IMR-90 (cell line): ENCODE results near the gene MCF2L. TPM values are rescaled to one million over a fixed set of nuclear protein-coding genes. Genes with fewer than 3 reads are reported as not detected.

Source experiments
- ATAC-seq: fragments of 200-7000 bp; cut with Tn5 transposase; 2 replicates; pipeline ENCODE4 v1.9.1; 2020; ENCODE audit warnings: low read depth, mild to moderate bottlenecking, moderate library complexity
- BruUV-seq: library from RNA; stranded (reverse); fragments of 400-500 nt; replicated peaks from 2 replicates; lab custom pipeline; 2021; lab: Mats Ljungman, UMichigan
- CTCF ChIA-PET: fragments of 300-600 bp; formaldehyde crosslinking; extraction: SDS; loops from one replicate; lab custom pipeline; 2021; ENCODE audit warnings: antibody characterized with exemption; lab: Yijun Ruan, JAX
- POLR2A ChIA-PET: fragments of 300-600 bp; sonication (Branson Sonifier 250); formaldehyde crosslinking; loops from one replicate; lab custom pipeline; 2022; ENCODE audit warnings: antibody characterized with exemption; ENCODE audit not compliant: unreplicated experiment; lab: Charles Lee
- DNase-seq: peaks from one replicate; pipeline ENCODE4 v3.0.0; 2013
- H2AFZ ChIP-seq: replicated peaks from 2 replicates; pipeline ENCODE3; 2013; ENCODE audit warnings: low read length, mild to moderate bottlenecking; ENCODE audit not compliant: poor library complexity
- H2AK5ac ChIP-seq: 2 replicates; pipeline ENCODE4 v1.6.1; 2013; ENCODE audit warnings: low read depth, low read length, inconsistent platforms
- H2AK9ac ChIP-seq: replicated peaks from 2 replicates; pipeline ENCODE3; 2013; ENCODE audit warnings: mild to moderate bottlenecking, low read depth, low read length, moderate library complexity; ENCODE audit not compliant: poor library complexity
- H2BK120ac ChIP-seq: 2 replicates; pipeline ENCODE4 v1.6.1; 2013; ENCODE audit warnings: low read depth, low read length, inconsistent platforms
- H2BK15ac ChIP-seq: 3 replicates; pipeline ENCODE4 v1.6.1; 2013; ENCODE audit warnings: low read depth, low read length, inconsistent platforms
- H2BK20ac ChIP-seq: 2 replicates; pipeline ENCODE4 v1.6.1; 2013; ENCODE audit warnings: low read depth, mild to moderate bottlenecking, inconsistent platforms, low read length, moderate library complexity
- H2BK5ac ChIP-seq: 2 replicates; pipeline ENCODE4 v1.6.1; 2013; ENCODE audit warnings: mild to moderate bottlenecking, low read depth, low read length, inconsistent platforms; ENCODE audit not compliant: poor library complexity, severe bottlenecking
- H3K14ac ChIP-seq: replicated peaks from 2 replicates; pipeline ENCODE4 v1.6.1; 2013; ENCODE audit warnings: low read depth, low read length, inconsistent platforms
- H3K18ac ChIP-seq: 2 replicates; pipeline ENCODE4 v1.6.1; 2013; ENCODE audit warnings: low read depth, low read length, control low read depth
- H3K23ac ChIP-seq: 2 replicates; pipeline ENCODE4 v1.6.1; 2013; ENCODE audit warnings: low read depth, low read length, inconsistent platforms
- H3K27ac ChIP-seq: 2 replicates; pipeline ENCODE4 v1.5.1; 2013; ENCODE audit warnings: mild to moderate bottlenecking, control low read depth, low read length; ENCODE audit not compliant: insufficient read depth
- H3K27me3 ChIP-seq: 2 replicates; pipeline ENCODE4 v1.6.1; 2013; ENCODE audit warnings: low read length; ENCODE audit not compliant: control insufficient read depth, insufficient read depth
- H3K36me3 ChIP-seq: 2 replicates; pipeline ENCODE4 v1.6.1; 2013; ENCODE audit warnings: low read length, mixed read lengths; ENCODE audit not compliant: control insufficient read depth, insufficient read depth
- H3K4ac ChIP-seq: 2 replicates; pipeline ENCODE4 v1.6.1; 2013; ENCODE audit warnings: low read depth, low read length, inconsistent platforms
- H3K4me1 ChIP-seq: 2 replicates; pipeline ENCODE4 v1.6.1; 2013; ENCODE audit warnings: low read length, mixed read lengths; ENCODE audit not compliant: control insufficient read depth, insufficient read depth
- H3K4me2 ChIP-seq: 2 replicates; pipeline ENCODE4 v1.6.1; 2013; ENCODE audit warnings: low read depth, mild to moderate bottlenecking, control low read depth, low read length, moderate library complexity
- H3K4me3 ChIP-seq: 2 replicates; pipeline ENCODE4 v1.5.1; 2013; ENCODE audit warnings: low read depth, mild to moderate bottlenecking, control low read depth, low read length, moderate library complexity; ENCODE audit not compliant: insufficient read depth
- H3K56ac ChIP-seq: 2 replicates; pipeline ENCODE4 v1.6.1; 2013; ENCODE audit warnings: low read length, inconsistent platforms; ENCODE audit not compliant: insufficient read depth; ENCODE audit errors: extremely low read depth
- H3K79me1 ChIP-seq, 2 experiments: 2 replicates each; pipeline ENCODE4 v1.6.1; 2013; ENCODE audit warnings: low read length in 2 of 2, inconsistent platforms in 1 of 2, low read depth in 1 of 2
- H3K9ac ChIP-seq: 2 replicates; pipeline ENCODE4 v1.6.1; 2013; ENCODE audit warnings: low read depth, low read length, control low read depth
- H3K9me1 ChIP-seq: 2 replicates; pipeline ENCODE4 v1.6.1; 2013; ENCODE audit warnings: low read length, inconsistent platforms; ENCODE audit not compliant: insufficient read depth
- H3K9me3 ChIP-seq: 2 replicates; pipeline ENCODE4 v1.6.1; 2013; ENCODE audit warnings: low read length; ENCODE audit not compliant: control insufficient read depth, insufficient read depth
- H4K20me1 ChIP-seq: 2 replicates; pipeline ENCODE4 v1.6.1; 2013; ENCODE audit warnings: low read length, inconsistent platforms; ENCODE audit not compliant: insufficient read depth
- H4K5ac ChIP-seq: 2 replicates; pipeline ENCODE4 v1.6.1; 2013; ENCODE audit warnings: mild to moderate bottlenecking, low read depth, low read length, control low read depth
- H4K8ac ChIP-seq, 2 experiments: 2 replicates each; pipeline ENCODE4 v1.6.1; 2013; ENCODE audit warnings: low read depth in 2 of 2, low read length in 2 of 2, control low read depth in 1 of 2, inconsistent platforms in 1 of 2
- H4K91ac ChIP-seq: 2 replicates; pipeline ENCODE4 v1.6.1; 2013; ENCODE audit warnings: low read depth, low read length, inconsistent platforms; ENCODE audit not compliant: insufficient read depth
- BHLHE40 ChIP-seq: fragments of 150-350 bp; IDR thresholded peaks from 2 replicates; pipeline ENCODE4 v1.6.1; 2016; ENCODE audit warnings: mild to moderate bottlenecking, low read depth, low read length
- CEBPB ChIP-seq: IDR thresholded peaks from 2 replicates; pipeline ENCODE4 v1.6.1; 2012; ENCODE audit warnings: low read depth, low read length, improper control_type of control experiment
- CHD1 ChIP-seq: IDR thresholded peaks from 2 replicates; pipeline ENCODE4 v1.6.1; 2012; ENCODE audit warnings: low read depth, low read length, improper control_type of control experiment
- CTCF ChIP-seq: conservative IDR thresholded peaks from 2 replicates; pipeline ENCODE4 v1.5.1; 2012; ENCODE audit warnings: mild to moderate bottlenecking, low read depth, low read length, improper control_type of control experiment
- POLR2A ChIP-seq: IDR thresholded peaks from 2 replicates; pipeline ENCODE4 v1.6.1; 2012; ENCODE audit warnings: mild to moderate bottlenecking, low read depth, low read length
- RAD21 ChIP-seq: IDR thresholded peaks from 2 replicates; pipeline ENCODE4 v1.6.1; 2012; ENCODE audit warnings: low read length, improper control_type of control experiment
- RCOR1 ChIP-seq: IDR thresholded peaks from 2 replicates; pipeline ENCODE4 v1.6.1; 2012; ENCODE audit warnings: mild to moderate bottlenecking, low read length, improper control_type of control experiment; ENCODE audit not compliant: insufficient replicate concordance
- RFX5 ChIP-seq: IDR thresholded peaks from 2 replicates; pipeline ENCODE4 v1.8.0; 2012; ENCODE audit warnings: low read depth, mild to moderate bottlenecking, low read length, moderate library complexity
- WGBS, 2 experiments: methylation state at CpG; one replicate each; pipeline versions ENCODE4 v1.1.5 to v1.1.7; 2013; ENCODE audit warnings: missing lambda C conversion rate in 2 of 2; ENCODE audit not compliant: insufficient read length in 1 of 2; ENCODE audit errors: extremely low coverage in 2 of 2; 5-methylcytosine and 5-hydroxymethylcytosine counted together
- dilution Hi-C: fragments of 300-500 bp; cut with HindIII; formaldehyde crosslinking; loops from one replicate; pipeline ENCODE4 v1.14.3; 2018; ENCODE audit warnings: low sequenced_read_pairs; ENCODE audit not compliant: unreplicated experiment
- in situ Hi-C: fragments of 300-500 bp; cut with MboI; formaldehyde crosslinking; loops from 3 replicates; pipeline ENCODE4 v1.14.3; 2019; ENCODE audit warnings: low sequenced_read_pairs, inconsistent platforms, mixed read lengths
- intact Hi-C: fragments of 100-400 bp; cut with micrococcal nuclease; formaldehyde crosslinking; loops from 2 replicates; pipeline ENCODE4 v1.10.0; 2022
- polyA plus RNA-seq, 3 experiments: library from polyadenylated mRNA; depleted of rRNA; stranded (reverse); fragments of >200 nt; gene quantifications; 2 replicates each; pipeline ENCODE4 v1.2.3, GENCODE V29; 2012; ENCODE audit warnings: low replicate concordance in 1 of 3
- total RNA-seq: library from RNA; depleted of rRNA; stranded (reverse); fragments of >200 nt; gene quantifications from 2 replicates; pipeline ENCODE4 v1.2.3, GENCODE V29; 2012

MCF2L gene
- total and polyA plus RNA-seq, 2 of the 4 experiments (the other 2 are of a cell fraction): 0.18 TPM; not detected in 1

- no TSS peak for BruUV-seq
- no peak overlapping the region for H2BK120ac ChIP-seq
- H3K4me2 ChIP-seq: no peak overlapping the region
- no peak overlapping the region for H2AFZ ChIP-seq
- no peak overlapping the region for H2BK20ac ChIP-seq
- WGBS, 2 experiments: 66% methylated on average over 4 of the region's 13 CpGs; no CpG with 5 or more reads in 1 of the 2 experiments
- no peak overlapping the region for H3K56ac ChIP-seq
- no peak overlapping the region for H3K27ac ChIP-seq
- POLR2A ChIA-PET: no interaction called here
- H3K27me3 ChIP-seq: peaks cover 74% of the 10 kb centered on the region
- H3K4ac ChIP-seq: no peak overlapping the region
- H3K9ac ChIP-seq: no peak overlapping the region
- no peak overlapping the region for H3K18ac ChIP-seq
- no peak for ATAC-seq
- no peak overlapping the region for H2AK5ac ChIP-seq
- no peaks in the 10 kb centered on the region for H3K79me1 ChIP-seq
- no peak for DNase-seq
- H2BK15ac ChIP-seq: no peak overlapping the region
- H3K36me3 ChIP-seq: no peaks in the 10 kb centered on the region
- H4K91ac ChIP-seq: no peak overlapping the region
- no peak overlapping the region for H3K23ac ChIP-seq
- no peak for TF ChIP-seq BHLHE40
- no peak for TF ChIP-seq CEBPB
- no peak for TF ChIP-seq RAD21
- TF ChIP-seq RCOR1: no peak
- no peak for TF ChIP-seq RFX5
- no peak for TF ChIP-seq POLR2A
- TF ChIP-seq CHD1: no peak
- TF ChIP-seq CTCF: no peak
- intact Hi-C loops (no loop called here), dilution Hi-C loops (no loop called here), in situ Hi-C loops (no loop called here)
- H3K9me3 ChIP-seq: no peaks in the 10 kb centered on the region
- no peaks in the 10 kb centered on the region for H3K4me1 ChIP-seq
- H4K5ac ChIP-seq: no peak overlapping the region
- H3K14ac ChIP-seq: no peak overlapping the region
- H3K9me1 ChIP-seq: no peaks in the 10 kb centered on the region
- no peak overlapping the region for H2AK9ac ChIP-seq
- no peaks in the 10 kb centered on the region for H4K20me1 ChIP-seq
- CTCF ChIA-PET: interaction anchor here (1.2 kb wide), 1 partner anchor 17 kb away, joined by 3 read pairs; no protein-coding TSS in a partner anchor
- no peak overlapping the region for H4K8ac ChIP-seq
- no peak overlapping the region for H2BK5ac ChIP-seq
- no peak overlapping the region for H3K4me3 ChIP-seq
Observed at GRCh38 chr13:113046883-113047244, 77.8 kb downstream of the MCF2L start.
